Islet of Langerhans (tissue), 1 donor: ENCODE measurements around the gene ADGRB2.

Experiments used
- FAIRE-seq: peaks from one replicate; lab custom pipeline; 2011; peaks lifted over from hg19 to GRCh38; lab: Jason Lieb, UNC

The ADGRB2 gene

DNA sequence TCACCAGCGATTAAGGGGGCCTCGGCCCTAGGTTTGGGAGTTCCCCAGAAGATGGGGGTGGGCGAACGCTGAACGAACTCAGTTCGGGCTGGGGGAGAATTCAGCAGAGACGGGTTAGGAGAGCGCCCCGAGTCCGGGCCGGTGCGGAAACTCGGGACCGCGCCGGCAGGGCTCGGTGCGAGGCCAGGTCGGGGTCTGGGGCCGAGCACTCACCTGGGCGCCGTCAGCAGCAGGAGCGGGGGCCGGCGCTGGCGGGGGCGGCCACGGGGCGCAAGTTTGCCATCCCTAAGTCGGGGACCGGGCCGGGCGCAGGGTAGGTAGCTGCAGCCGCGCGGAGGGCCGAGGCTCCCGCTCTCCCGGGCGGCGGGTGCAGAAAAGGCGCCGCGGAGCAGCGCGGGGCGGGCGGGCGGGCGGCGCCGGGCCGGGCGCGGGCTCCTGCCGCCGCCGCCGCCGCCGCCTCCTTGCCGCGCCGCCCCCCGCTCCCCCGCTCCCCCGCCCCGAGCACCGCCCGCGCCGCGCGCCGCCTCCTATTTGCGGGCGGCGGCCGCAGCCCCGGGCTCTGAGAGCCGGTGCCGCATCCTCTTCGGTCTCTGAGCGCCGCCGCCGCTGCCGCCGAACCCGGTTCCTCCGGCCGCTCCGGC is 349 bp downstream of the ADGRB2 start:
- FAIRE-seq = no peak

DNA sequence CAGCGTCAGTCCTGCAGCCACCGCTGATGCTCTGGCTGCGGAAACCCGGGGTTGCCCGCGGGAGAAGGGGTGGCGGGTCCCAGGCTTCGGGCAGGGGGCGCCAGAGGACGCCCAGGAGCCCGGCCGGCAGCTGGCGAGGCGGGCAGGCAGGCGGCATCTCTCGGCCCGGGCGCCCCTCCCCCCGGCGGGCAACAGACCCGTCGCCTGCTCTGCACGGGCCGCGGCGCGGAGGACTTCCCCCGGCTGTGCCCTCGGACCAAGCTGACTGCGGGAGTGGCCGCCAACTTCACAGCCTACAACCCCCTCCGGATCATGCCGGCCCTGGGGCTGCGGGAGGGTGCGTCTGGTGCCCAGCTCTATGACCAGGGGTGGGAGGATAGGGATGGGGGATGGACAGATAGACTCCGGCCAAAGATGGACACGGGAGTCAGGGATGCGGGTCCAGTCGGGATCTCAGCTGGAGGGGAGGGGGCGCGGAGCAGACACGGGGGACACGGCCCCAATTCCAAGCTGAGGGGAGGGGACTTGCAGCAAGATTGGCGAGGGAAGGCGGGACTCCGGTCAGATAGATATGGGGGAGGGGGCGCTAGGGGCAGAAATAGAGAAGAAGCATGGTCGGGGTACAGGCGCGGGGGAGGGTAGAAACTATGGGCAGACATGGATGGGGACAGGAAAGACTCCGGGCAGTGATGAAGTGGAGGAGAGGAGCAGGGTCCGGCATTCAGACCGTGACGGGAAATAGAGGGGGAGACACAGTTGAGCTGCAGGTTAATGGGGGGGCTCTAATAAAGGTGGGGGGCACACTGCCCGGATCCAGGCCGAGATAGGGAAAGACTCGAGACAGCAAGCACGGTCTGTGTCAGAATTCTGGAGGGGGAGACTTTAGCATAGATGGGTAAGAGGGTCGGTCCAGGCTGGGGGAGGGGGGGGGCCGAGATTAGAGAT is 1.1 kb downstream of the ADGRB2 start:
- FAIRE-seq = no peak

DNA sequence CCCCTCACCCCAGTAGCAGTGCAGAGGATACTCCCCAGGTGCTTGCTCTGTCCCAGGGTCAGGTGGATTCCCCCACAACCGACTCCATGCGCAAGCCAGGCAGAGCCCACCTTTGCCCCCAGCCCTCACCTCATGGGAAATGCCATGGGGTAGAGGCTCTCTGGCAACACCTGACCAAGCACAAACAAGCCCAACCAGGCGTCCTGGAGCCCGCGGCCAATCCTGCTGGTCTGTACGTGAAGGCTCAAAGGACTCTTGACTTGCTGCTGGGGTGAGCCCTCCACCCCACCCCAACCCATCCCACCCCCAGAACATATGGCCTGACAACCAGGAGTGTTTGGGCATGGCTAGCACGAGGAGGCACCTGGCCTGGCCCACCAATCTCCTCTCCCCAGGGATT is 1.8 kb downstream of the ADGRB2 start:
- no peak for FAIRE-seq

DNA sequence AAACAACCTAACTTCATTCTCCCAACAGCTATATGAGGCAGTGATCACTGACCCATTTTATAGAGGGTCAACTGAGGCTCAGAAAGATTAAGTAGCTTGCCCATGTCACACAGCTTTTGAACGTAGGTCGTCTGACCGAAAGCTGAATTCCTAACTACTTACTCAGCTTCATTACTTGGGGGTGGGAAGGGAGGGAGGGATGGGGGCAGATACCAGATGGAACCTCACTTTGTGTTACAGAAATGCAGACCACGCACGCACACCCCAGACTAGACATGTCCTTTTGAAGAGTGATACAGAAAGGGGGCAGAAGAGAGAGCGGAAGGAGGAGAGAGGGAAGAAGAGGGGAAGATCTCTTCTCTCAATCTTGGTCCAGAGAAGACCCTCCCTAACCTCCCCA is 2.3 kb downstream of the ADGRB2 start:
- no peak for FAIRE-seq

DNA sequence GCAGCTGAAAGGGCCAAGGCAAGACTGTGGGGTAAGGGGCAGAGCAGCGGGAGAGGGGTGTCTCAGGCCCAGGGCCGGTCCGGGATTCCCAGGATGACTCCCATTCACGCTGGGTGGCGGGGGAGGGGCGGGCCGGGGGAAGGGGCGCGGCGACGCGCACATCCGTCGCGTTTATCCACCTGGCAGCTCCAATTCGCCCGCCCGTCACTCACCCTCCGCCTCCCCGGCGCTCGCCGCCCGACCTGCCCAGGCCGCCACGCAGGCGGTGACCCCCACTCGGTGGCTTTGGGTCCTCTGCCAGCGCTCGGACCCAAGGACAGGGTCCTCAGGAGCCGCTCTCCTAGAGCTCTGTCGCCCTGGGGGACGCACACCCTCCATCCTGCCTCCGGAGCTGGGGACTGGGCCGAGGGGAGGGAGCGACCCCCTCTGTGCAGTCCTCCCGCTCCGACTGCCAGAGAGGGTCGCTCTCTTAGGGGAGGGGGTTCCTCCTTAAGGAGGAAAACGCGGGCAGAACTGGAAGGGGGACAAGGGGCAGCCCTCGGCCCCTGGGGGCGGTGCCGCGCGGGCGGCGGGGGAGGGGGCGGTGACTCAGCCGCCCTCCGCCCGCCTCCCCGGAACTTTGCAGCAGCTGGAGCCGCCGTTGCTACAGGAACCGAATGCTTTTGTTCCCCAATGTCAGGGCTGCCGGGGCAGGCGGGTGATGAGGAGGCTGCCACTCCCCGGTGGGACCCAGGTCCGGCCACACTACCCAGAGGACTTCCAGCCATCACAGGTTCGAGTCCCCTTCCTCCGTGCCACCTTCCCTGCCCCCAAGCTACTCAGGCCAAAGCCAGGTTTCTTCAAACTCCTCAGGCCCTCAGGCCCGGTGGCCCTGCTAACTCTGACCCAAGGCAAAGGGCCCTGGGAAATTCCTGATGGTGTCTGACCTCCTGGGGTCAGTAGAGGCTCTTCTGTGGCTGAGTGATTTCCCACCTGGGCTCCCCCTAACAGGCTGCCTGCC is 3.4 kb downstream of the ADGRB2 start:
- FAIRE-seq = no peak

DNA sequence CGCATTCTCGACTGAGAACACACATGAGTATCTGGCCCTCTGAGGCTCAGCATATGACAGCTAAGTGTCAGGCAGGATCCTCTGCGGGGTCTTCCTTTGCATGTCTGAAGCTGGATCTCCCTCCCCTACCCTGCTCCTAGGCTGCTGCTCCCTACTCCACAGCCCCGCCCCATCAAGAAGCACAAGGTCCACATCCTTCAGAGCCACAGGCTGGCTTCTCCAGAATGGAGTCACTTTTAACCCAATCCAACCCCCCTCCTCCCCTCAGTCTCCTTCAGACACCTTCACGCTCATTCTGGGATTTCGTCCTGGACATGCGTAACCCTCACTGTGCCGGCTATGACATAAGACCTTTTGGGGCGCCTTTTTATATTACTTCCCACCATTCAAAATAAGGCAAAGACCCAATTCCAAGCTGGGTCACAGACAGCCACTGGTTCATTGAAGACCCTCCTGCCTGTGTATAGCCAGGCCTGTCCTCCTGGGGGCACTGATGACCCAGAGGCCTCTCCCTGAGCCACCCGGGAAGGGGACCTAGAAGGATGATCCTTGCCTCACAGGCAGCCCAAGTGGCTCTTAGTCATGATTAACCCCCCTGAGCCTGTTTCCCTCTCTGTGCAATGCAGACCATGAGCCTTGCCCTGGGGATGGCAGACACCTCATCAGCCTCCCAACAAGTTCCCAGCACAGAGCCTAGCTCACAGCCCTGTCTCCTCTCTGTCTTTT is 4.7 kb downstream of the ADGRB2 start:
- no peak for FAIRE-seq

DNA sequence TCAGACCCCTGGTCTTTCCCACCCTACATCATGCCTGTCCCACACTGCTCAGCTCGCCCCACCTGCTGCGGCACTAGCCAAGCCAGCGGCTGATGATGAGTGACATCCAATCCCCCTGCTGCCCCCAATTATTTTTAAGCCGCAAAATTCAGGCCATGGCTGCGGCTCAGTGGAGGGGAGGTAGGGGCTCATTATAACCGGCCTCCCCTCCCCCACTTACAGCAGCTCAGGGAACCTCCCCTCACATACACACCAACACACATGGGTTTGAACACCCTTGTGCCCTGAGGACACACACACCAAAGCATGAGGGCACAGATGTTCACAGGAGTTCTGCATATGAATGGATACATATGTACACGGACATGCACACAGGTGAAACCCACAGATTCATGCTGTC is 5.3 kb downstream of the ADGRB2 start:
- FAIRE-seq = no peak

DNA sequence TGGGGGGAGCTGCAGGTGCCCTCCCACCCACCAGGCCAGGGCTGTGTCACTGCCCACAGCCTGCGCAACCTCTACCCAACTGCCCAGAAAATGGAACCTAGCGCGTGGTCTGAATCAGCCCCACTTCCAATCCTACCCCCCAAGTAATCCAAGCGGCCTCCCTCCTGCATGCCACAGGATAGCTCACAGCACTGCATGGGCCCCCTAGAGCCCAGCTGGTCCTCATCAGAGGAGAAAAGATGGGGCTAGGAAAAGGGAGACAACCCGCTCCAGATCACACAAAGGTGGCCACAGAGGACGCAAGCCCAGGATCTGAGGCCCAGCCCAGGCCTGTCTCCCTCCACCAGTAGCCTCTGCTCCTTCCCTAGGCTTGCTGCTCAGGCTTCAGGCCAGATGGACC is 6.2 kb downstream of the ADGRB2 start:
- FAIRE-seq = no peak

DNA sequence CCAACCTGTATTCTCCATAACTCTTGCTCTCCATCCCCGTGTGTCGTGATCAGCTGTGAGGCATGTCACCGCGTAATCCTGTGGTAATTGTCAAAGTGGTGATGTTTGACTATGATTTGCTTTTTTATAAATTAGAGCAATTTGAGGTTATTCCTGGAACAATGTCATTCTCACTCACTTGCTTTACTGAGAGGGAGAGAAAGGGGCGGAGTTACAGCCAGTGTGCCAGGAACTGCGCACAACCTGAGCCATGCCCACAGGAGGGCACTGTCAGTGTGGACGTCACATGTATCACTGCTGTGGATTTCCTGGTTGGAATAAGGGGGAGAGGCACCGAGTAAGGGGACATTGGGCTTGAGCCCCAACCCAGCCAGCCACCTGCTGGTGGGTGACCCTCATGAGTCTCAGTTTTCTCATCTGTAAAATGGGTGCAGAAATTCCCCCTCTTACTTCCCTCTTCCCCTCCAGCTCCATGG is 6.9 kb downstream of the ADGRB2 start:
- no peak for FAIRE-seq

DNA sequence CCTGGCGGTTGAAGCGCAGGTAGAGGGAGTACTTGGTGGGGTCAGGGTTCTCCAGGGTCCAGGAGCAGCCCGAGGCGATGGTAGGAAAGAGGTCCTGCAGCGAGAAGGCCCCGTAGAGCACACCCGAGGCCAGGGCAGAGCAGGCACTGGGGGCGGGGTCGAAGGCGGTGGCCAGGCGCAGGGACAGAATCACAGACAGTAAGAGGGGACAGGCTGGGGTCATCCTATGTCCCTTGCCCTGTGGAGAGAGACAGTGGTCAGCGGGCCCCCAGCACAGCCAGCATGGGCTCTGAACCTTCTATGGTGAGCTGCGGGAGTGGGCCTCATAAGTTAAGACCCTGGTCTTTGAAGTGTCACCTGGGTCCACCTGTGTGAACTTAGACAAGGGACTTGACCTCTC is 7.6 kb downstream of the ADGRB2 start:
- FAIRE-seq = no peak

DNA sequence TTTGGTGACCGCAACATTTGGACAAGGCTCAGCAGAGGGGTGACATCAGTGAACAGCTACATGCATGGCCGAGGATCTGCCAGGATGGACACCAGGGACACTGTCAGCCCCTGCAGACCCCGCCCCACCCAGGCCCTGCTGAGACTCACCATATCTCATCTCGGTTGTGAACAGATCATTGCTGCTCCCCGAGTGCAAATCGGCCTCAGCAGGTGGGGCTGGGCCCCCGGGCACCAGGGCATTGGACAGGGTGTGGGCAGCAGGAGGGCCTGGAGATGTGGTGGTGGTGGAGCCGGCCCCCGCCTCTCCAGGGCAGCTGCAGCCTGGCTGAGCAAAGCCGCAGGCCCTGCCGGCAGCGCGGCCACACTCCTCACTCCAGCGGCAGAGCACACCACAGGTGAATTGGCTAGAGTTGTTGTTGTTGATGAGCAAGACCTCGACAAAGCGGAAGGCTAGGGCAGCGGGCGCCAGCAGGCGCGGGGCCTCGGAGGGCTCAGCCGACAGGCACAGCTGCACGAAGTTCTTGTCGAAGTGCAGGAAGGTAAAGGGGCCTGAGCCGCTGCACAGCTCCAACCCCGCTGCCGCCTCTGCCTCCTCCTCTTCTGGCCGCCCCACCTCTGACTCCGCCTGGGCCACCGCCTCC is 8.2 kb downstream of the ADGRB2 start:
- FAIRE-seq = no peak

DNA sequence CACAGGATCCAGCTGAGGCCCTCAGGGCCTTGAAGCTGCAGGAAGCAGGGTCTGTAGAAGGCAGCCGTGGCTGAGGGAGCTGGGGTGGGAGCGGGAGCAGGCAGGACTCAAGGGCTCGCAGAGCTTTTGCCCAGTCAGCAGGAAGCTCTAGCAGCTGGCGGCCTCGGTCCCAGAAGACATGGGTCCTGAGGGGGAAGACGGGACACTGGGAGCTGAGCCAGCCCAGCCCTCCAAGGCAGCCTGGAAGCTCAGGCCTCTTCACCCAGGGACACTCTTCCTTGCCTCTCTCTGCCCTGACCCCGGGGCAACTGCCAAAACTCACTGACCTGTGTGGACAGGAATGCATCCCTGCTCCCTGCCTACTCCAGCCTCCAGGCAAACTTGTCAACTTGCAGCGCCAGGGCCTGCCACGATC is 8.9 kb downstream of the ADGRB2 start:
- no peak for FAIRE-seq

DNA sequence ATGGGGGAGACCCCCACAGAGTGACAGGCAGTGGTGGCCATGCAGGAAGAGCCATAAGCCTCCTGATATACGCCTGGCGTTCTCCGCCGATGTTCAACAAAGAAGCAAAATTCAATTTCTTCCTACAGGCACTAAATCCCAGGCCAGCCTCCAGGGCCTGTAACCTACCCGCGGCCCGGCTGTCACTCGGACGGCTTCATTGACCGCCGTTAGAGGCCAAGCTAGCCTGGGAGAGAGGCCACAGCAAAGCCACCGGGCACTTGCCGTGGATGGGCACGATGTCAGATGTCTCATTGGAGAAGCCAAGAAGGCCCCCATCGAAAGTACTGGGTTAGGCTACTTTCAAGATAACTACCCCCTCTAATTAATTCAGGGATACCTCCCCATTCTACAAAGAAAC is 9.7 kb downstream of the ADGRB2 start:
- FAIRE-seq = no peak

DNA sequence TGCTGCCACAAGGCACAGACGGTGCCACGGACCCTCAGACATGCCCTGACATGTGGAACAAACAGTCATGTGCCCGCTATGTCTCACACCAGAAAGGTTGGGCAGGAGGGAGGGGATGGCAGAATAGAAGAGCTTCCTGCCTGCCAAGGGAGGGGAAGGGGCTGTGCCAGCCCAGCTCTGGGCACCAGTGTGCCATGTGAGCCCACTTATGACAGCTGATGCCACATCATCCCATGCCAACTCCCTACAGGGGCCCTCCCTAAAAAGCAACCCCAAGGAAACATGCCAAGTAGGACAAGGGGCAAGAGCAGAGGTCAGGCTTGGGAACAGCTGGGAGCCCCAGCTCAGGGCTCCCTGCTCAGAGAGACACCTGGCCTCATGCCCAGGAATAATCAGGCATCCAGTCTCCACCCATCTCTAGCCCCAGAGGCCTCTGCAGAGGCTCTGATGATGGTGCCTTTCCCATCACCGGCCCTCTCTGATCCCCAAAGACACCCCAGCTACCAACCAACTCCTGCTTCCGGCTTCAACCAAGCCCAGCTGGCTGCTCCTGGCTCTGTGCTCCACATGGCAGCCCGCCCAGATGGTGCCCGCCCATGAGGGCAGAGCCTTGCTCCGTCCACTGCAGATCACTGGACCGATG is 10.3 kb downstream of the ADGRB2 start:
- FAIRE-seq = no peak

DNA sequence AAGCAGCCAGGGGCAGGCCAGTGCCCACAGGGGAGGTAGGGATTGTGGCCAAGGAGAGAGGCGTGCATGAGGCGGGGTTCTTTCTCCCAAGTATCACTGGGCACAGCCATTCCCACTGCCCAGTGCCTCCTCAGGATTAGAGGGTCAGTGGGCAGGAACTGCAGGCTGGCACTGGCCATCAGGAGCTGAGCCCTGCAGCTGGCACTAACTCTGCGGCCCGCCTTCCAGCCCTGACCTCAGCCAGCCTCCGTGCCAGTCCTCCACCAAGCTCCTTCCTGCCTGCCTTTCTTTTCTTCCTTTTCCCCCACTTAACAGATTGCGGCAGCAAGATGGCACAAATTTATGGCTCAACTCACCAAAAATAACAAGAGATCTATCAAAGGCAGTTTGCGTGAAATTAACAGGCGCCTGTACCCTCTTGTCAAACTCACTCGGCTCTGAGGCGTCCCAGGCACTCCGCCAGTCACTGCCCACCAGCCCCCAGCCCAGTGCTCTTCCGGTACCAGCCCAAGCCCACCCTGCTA is 11.1 kb downstream of the ADGRB2 start:
- no peak for FAIRE-seq

DNA sequence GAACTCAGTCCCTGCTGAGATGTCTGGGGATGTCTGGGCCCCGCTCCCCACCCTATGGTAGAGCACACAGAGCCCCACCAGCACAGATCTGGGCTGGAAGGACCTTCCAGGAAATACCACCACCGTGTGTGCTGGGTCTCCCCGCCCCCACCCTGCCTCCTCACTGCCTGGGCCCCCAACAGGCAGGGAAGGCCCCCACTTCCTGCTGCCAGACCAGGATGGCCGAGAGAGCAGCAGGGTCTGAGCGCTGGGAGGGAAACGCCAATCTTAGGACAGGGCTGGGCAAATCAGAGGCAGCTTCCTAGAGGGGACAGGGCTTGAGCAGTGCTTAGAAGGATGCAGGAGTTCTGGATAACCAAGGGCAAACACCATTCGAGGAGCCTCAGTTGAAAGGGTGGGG is 11.9 kb downstream of the ADGRB2 start:
- no peak for FAIRE-seq

DNA sequence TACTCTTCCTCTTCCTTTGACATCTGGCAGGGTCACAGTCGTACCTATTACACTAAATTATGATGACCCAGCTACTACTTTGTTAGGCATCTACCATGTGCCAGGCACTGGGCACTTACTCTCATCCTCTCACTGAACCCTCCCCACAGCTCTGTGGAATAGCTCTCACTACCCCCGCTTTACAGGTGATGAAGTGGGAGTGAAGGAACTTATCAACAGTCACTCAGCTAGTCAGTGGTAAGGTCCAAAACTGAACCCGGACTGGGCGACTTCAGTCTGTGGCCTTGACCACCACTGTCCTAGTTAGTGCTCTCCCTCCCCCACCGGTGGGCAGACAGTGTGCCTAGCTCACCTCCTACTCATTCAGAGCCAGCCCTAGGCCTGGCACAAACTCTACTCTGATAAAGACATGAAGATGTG is 12.3 kb downstream of the ADGRB2 start:
- FAIRE-seq = no peak

DNA sequence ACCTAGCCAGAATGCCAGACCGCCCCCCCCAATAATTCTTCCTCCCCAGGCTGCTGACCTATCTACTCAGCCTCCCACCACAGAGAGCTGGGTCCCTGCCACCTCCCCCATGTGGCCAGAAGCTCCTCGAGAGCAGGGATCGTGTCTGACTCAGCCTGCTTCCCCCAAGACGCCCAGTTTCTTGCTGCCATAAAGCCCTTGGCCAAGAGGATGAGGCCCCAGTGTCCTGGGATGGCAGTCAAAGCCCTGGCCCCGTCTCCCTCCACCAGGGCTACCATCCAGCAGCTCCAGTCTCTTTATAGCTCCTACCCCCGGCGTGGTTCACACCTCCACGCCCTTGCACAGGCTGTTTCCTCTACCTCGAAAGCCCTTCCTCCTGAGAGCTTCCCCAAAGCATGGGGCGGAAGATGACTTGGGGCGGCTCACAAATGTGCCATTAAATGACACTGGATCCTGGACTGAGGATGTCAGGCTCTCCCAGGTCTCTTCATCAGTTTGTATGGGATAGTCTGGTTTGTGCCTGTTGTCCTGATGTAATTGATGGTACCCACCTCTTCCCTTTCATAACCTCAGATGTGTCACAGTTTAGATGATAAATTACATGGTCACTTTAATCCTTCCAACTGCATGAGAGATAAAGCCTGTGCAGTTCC is 13.2 kb downstream of the ADGRB2 start:
- FAIRE-seq = no peak

DNA sequence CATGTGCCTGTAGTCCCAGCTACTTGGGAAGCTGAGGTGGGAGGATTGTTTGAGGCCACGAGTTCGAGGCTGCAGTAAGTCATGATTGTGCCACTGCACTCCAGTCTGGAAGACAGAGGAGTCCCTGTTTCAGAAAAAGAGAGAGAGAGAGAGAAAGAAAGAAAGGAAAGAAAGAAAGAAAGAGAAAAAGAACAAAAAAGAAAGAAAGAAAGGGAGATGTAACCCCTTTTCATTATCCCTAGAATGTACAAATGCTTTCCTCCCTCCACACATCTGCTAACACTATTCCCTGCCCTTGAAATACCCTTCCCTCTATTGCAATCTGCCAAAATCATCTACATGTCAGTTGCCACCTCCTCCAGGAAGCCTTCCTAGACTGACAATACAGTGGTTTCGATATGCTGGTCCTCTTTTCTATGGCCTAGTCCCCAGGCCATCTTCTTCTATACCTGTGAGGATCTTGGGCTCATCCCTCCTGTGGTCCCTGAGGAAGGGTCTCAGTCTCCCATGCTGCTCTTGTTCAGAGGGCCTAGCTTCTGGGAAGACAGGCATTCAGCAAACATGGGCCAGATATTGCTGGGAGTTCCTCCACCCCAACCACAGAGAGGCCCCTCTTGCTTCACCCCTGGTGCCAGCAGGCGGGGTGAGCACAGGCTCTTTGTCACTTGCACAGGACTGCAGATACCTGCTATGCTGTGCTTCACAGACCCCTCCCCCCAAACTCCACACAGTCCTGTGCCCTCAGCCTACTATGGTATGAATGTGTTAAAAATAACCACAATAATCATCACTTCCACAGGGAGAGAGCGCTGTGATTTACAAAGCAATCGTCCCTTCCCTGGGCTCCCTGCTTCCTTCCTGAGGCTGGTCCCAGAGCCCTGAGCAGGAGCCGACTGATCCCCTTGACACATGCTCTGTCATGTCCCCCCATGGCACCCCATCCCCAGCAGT is 14.1 kb downstream of the ADGRB2 start:
- no peak for FAIRE-seq
